NCI-H2196 treated with DMSO at 0.1 percent for 48 hours (cell line): Measurements from ENCODE around the gene FTH1.
A peak's percentile ranks its signal among the peaks of the same experiment; 100 is the strongest.
"Not testable (repeated sequence)": the region's sequence is repeated elsewhere in the genome, so short reads cannot be mapped to it uniquely, and the experiment has no call there.

Experiments
- DNase-seq: peaks from one replicate; lab custom pipeline; 2025; ENCODE audit not compliant: unreplicated experiment; lab: John Stamatoyannopoulos, UW

Gene FTH1

DNA sequence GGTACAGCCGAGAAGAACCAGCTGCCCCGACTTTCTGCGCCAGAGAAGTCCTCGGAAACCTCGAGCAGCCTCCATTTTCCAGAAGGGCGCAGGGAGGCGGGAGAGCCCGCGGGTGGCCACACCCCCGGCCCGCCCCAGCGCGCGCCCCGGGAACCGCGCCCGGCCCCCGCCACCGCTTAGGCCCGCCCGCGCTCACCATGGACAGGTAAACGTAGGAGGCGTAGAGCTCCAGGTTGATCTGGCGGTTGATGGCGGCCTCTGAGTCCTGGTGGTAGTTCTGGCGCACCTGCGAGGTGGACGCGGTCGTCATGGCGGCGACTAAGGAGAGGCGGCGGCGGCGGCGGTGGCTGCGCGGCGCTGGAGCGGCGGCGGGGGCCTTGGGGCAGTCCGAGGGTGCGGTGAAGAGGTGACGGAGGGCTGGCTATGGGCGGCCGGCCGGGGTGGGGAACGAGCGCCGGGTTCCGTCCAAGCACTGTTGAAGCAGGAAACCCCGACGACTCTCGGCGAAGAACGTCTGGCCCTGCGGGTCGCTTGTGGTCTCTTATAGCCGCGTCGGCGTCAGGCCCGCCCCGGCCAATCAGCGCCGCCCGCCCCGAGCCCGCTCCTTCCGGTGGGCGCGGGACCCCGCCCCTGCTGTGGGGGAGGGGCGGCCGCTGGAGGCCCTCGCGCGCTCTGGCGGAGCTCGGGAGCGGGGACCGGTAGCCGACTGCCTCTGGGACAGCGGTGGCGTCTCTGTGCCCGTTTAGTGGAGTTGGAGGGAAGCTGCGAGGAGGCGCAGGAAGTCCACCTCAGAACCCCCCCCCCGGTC lies at the start of gene FTH1:
Gene FTH1 (minus strand): TSS at position 519 of the 808 bp plus-strand sequence. CDS start 209 bp downstream, at position 310.
- peak; percentile 85 for DNase-seq

DNA sequence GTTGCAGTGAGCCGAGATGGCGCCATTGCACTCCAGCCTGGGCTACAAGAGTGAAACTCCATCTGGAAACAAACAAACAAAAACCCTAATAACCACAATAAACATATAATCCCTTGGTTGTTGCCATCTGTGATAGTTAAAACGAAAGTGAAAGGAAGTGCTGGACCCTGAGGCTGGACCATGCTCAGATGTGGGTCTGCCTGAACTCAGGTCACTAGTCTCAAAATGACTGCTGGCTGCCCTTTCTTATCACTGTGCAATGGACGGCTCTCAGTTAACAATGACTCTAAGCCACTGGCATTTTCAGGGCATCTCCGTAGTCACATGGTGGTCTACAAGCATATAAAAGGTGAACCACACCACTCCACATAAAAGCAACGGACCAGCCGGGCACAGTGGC lies 48.2 kb upstream of the FTH1 start:
- no peak for DNase-seq

DNA sequence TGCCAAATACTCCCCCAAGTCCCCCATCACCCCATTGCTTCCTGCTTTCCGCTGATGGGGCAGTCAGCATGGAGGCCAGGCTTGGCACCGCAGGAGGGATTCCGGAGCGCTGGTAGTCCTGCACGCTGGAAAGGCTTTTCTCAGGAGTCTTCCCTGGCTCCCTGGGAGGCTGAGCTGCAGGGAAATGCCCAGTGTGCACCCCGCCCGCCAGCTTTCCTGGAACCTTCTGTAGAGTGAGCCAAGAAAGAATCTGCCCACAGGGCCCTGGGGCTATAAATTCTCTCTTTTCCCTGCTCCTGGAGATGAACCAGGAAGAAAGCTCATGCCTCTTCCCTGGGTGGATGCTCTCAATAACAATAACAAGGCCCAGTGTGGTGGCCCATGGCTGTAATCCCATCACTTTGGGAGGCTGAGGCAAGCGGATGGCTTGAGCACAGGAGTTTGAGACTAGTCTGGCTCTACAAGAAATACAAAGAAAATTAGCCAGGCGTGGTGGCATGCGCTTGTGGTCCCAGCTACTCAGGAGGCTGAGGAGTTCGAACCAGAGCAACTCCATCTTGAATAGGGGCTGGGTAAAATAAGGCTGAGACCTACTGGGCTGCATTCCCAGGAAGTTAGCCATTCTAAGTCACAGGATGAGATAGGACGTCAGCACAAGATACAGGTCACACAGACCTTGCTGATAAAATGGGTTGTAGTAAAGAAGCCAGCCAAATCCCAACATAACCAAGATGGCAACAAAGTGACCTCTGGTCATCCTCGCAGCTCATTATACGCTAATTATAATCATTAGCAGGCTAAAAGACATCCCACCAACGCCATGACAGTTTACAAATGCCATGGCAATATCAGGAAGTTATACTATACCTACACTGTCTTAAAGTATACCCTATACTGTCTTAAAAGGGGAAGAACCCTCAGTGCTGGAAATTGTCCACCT lies 46.4 kb upstream of the FTH1 start:
- no peak for DNase-seq

DNA sequence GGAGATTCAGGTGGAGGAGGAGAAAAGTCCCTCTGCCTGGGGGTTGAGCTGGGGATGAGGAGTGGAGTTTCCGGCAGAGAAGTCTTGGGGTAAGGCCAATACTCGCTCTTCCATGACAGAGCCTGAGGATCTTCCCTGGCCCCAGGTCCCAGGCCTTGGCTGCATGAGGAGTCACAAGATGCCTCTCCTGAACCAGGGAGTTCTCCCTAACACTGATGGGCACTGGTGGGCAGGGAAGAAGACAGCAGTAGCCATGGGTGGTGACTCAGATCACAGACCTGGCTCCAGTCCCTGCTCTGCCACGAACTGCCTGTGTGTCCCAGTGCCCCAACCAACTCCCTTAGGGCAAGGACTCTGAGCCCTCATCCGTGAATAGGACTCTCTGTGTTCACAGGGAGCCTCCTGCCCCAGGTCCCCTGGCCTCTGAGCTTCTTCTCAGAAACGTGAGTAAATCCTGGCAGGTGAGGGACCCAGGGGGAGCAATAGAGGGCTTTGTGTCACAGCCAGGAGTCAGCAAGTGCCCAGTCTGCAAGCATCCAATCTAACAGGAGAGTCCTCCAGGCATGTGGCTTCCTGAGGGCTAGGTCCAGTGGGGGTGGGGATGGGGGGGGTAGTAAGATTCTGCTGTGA lies 45.5 kb upstream of the FTH1 start:
- no peak for DNase-seq

DNA sequence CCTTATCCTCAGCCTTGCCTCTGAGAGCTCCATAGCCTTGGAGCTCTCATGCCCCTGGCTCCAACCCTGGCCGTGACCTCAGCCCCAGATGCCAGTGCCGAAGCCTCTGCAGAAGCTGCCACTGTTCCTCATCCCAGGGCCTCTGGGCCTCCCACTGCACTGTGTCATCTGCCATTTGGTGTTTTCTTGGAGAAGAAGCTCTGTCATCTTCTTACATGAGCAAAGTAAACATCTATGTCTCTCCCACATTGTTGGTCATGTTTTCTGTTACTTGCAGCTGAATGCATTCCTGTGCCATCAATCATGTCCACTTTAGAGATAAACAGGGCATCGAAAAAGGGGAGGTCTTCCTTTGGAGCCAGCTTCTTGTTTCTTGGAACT lies 45.0 kb upstream of the FTH1 start:
- no peak for DNase-seq

DNA sequence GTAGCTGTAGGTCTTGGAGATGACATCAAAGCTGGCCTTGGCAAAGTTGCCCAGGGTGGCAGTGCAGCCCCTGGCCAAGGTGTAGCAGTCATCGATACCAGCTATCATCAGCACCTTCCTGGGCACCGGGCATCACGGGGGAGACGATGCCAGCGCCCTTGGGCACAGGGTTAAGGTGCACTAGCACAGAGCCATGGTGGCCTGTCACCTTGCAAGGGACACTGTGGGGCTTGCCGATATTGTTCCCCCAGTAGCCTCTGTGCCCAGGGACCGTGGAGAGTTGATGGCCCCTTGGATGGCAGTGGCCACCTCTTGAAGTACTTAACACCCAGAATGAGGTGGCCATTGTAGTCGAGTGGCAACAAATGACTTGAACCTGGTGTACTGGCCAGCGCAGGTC lies 44.4 kb upstream of the FTH1 start:
- DNase-seq: no peak

DNA sequence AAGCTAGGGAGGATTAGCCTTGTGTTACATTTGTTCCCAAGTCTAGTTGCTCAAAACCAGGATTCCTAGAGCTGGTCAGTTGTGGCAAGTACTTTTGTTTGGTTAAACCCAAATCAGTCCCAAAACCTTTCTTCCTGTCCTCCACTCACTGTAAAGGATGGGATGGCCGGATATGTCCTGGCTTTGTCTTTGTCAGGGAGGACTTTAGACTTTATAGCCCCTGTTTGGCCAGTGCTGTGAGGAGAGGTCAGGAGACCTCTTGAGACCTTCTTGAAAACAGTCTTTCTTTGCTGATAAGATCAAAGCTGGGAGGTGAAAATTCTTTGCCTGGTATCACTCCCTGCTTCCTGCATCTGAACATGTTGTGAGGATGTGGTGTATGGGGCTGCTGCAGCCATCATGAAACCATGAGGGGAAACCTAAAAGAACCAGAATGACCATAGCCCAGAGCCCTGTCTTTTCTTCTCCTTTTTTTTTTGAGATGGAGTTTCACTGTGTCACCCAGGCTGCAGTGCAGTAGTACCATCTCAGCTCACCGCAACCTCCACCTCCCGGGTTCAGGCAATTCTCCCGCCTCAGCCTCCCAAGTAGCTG lies 43.6 kb upstream of the FTH1 start:
- no peak for DNase-seq

DNA sequence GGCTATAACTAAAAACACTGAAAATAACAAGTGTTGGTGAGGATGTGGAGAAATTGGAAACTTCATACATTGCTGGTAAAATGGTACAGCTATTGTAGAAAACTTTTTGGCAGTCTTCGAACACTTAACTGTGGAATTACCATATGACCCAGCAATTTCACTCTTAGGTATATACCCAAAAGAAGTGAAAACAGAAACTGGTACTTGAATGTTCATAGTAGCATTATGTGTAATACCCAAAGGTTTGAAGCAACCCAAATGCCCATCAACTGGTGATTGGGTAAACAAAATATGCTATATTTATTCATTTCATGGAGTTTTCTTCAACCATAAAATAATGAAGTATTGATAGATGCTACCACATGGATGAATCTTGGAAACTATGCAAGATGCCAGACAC lies 40.8 kb upstream of the FTH1 start:
- no peak for DNase-seq

DNA sequence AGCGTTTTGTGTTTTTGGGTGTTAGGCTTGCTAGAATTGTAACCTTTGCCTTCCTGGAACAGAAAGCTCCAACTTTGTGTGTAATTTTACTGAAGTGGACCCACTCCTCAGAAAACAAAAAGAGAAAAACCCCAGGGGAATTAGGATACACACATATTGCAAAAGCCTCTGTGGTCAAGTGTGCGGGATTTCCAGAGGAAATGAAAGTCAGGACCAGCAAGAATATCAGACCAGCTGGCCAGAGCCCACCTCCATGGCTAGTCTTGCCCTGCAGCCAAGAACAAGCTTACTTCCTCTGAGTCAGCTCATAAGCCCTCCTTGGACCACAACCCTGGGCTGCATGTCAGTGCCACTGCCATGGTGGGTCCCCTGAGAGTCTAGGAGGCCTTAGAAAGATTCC lies 37.0 kb upstream of the FTH1 start:
- DNase-seq: no peak

DNA sequence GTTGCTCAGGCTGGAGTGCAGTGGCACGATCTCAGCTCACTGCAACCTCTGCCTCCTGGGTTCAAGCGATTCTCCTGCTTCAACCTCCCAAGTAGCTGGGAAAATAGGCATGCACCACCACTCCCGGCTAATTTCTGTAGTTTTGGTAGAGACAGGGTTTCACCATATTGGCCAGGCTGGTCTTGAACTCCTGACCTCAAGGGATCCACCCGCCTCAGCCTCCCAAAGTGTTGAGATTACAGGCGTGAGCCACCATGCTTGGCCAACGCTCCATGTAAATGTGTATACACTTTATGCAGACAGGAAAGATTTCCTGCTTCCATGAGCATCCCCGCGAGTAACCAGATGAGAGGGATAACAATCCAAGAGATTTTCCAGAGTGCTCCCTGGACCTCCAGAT lies 34.8 kb upstream of the FTH1 start:
- DNase-seq: not testable (repeated sequence)

DNA sequence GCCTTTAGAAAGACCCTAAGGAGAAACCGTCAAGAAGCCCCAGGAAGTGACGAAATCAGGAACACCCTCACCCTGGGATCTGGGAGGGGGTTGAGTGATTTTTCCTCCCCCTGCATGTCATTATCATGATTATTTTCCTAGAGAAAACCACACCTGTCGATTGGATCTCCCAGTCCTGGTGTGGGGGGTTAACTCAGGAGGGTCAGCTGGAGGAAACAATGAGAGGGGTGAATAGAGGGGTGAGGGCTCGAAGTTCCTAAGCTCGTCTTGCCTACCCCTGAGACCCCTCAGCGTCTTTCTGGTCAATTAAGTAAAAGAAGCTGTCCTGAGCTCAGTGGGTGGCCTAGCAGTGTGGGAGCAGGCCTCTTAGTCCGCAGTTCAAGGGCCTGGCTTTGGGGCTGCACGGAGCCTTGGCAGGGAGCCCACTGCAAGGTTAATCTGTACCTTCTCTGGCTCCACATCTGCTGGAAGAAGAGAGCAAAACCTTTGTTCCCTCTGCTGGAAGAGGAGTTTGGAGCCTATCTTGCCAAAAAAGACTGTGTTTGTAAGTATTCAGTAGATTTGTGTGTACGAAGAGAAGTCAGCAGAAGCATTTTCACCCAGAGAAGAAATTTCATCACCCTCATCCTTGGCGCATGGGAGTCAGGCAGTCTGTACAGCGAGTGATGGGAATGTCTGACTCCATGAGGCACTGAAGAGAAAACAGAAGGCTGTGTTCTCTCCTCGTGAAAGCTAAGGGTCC lies 34.2 kb upstream of the FTH1 start:
- DNase-seq: no peak

DNA sequence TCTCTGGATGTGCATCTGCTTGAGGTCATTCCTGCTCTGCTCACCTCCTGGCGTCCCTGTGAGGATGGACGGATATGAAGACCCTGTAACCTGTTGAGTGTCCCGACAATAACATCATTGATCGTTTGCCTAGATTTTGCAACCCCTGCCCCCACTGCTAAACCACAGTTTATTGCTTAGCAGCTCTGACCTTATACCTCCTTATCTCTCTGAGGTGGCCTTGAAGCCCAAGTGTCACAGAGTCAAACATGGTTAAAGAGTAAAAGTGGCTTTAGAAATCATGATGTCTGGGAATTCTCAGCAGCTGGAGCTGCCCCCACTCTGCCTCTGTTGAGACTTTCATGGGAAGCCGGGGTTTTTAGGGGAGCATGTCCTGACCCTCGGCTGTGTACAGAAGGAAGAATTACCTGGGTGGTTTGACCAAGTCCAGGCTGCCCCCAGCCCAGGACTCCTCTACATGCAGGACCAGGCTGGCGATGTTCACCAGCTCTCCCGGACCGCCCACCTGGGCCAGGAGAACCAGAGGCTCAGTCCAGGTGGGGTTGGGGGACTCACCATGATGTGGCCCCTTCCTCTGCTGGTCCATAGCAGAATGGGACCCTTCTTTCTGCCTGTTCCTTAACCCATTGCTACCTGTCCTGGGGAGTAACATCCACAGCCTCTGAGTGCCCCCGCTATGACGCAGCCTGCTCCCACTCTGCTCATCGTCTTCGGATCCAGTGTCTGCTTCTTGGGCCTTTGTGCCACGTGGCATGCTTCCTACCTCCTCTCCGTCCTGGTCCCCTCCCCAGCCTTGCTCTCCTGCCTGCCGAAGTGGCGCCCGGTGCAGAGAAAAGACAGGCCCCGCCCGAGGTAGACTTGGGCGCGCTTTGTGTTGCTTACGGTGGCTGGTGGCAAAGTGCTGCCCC lies 33.4 kb upstream of the FTH1 start:
- DNase-seq: no peak

DNA sequence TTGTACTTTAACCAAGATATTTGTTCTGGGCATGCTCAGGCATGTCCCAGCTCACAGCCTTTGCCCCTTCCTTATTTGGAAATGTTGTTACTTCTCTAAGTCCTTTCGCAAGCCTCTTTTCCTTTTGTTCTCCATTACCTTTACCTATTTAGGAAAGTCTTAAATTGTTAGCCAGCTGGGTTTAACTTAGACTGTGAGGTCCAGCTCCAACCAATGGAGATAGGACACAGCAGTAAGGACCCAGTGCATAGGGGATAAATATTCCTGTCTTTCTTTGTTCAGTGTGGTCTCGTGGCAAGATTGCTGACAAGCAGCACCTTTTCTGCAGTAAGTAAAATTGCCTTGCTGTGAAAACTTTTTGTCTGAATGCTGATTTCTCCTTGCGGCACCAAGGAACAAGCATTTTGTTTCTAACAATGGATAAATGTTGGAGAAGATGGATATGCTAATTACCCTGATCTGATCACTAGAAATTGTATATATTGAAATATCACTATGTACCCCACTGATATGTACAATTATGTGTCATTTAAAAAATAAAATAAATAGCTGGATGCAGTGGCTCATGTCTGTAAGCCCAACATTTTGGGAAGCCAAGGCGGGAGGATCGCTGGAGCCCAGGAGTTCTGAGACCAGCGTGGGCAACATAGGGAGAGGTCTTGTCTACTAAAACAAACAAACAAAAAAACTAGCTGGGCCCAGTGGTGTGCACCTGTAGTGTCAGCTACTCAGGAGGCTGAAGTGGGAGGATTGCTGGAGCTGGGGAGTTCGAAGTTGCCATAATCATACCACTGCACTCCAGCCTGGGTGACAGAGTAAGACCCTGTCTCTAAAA lies 31.9 kb upstream of the FTH1 start:
- no peak for DNase-seq

DNA sequence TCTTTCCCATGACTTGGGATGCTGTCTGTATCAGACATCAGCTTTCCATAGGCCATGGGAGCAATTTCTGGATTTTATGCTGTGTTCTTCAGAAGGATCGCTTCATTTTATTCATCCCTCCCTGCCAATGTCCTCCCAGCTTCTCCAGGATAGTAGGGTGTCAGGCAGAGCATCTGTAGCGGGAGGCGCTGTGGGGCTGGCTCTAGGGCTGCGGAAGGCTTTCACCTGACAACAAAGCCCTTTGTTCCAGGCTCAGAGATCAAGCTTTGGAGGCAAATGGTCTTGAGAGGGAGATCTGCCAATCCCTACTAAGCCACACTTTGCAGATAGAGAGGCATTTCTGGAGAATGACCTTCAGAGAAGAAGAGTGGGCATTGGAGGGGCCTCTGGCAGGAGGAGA lies 29.5 kb upstream of the FTH1 start:
- DNase-seq: no peak

DNA sequence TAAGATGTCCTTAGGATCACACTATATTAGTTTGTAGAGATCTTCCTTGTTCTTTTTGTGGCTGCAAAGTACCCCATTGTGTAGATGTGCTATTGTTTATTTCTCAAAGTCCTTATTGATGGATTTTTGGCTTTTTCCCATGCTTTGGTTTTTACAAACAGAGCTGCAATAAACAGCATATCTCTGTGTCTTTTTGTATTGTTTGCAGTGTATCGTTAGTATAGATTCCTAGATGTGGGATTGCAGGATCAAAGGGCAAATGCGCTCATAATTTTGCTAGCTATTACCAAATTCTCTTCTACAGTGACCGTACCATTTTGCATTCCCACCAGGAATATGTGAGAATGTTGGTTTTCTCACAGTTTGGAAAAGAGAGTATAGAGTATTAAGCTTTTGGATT lies 27.5 kb upstream of the FTH1 start:
- no peak for DNase-seq

DNA sequence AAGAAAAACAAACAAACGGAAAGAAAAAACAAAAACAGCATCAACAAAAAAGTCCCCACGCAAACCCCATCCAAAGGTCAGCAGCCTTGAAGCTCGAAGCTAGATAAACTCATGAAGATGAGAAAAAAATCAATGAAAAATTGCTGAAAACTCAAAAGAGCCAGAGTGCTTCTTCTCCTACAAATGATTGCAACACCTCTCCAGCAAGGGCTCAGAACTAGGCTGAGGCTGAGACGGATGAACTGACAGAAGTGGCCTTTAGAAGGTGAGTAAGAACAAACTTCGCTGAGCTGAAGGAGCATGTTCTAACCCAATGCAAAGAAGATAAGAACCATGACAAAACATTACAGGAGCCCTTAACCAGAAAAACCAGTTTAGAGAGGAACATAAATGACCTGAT lies 18.4 kb upstream of the FTH1 start:
- DNase-seq: no peak

DNA sequence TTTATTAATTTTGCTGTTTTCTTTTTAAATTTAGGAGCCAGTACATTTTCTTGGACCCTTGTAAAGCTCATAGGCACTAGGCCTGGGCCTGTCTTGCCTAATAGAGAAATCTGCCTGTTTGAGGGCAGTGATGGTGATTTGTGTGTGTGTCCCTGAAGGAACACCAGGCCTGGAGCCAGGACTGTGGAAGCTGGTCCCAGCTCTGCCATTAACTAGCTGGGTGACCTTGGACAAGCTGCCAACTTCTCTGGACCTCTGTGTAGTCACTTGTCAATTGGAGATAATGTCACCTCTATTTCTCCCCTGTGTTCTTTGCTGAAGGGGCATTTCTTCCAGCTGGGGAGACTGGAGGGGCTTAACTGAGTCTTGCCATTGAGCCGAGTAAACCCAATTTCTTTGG lies 16.0 kb upstream of the FTH1 start:
- DNase-seq: no peak

DNA sequence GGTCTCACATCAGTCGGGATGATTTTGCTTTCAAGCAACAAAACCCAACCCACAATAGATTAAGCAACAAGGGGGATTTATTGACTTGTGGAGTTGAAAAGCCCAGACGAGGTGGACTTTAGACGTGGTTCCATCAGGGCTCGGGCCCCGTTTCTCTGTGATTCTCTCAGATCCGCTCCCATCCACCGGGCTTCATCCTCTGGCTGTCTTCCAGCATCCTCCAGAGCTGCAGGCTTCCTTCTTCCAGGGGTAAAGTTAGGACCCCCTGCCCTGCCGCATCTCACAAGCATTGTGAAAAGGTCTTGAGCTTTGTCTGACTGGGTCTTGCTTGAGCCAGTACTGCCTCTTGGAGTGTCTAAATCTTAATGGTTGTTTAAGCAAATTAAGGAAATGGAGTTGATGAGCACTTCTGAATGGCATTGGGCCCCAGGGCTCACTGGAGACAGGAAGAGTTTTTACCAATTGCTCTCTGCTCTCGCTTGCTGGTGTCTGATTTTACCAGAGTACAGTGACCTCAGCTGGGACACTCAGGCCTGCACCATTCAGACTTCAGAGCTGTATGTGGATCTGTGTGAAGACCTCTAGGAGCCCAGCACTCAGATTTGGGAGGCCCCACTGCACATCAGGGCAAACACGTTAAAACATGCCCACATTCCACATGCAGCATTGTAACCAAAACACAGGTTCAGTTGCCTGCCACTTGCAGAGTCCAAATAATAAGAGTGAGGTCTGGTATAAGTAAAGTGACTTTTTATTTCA lies 13.5 kb upstream of the FTH1 start:
- no peak for DNase-seq
